K562 treated with DMSO at 1 percent for 24 hours (cell line): ENCODE data around the gene SH2D2A. TPM values are rescaled to one million over a fixed set of nuclear protein-coding genes. Genes with fewer than 3 reads are reported as not detected.

ENCODE experiments used
- total RNA-seq: library from RNA; unstranded; fragments of 300-600 nt; gene quantifications from 2 replicates; pipeline ENCODE4 v1.2.3, GENCODE V29; 2022; ENCODE audit warnings: low read depth; ENCODE audit not compliant: insufficient read depth

Gene SH2D2A
- 13.8 and 17.6 TPM in 2 replicates for total RNA-seq

DNA sequence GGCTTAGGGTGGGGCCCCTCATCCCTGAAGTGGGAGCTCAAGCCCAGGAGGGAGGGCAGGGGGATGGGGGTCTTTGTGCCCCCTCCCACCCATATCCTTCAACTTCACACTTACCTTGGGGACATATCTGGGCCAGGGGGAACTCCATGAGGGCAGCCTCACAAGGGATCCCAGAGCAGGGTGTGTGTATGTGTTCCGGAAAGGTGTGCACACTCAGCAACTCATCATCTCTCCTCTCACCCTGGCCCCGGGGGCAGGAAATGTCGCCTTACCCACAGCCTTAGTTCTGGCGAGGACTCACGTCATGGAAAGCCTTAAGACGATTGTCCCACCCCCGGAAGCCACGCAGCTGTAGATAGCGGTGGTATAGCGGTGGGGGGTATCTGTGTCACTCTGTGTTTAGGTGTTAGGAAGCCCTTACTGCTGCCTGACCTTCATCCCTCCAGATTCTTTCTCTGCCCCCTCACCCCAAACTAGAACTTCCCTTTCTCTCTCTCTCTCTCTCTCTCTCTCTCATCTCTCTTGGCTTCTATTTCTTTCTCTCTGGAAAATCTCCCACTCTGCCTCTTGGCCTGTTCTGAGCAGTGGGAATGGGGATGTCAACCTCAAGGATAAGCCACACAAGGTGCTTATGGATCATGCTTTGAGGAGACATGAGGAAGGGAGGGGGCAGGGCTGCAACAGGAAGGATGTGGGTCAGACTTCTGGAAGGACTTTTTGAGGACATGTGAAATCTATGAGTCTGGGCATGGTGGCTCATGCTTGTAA lies at the start of gene SH2D2A:
Gene SH2D2A, minus strand, starts transcription at position 288 of the 768 bp plus-strand sequence. Its CDS starts 140 bp downstream, at position 148.

GRCh38 chr1:156860628-156861423 lies 44.2 kb upstream of the SH2D2A start, which contains the start of gene NTRK1:
Gene NTRK1 (plus strand): TSS chr1:156860865. CDS start chr1:156860935, 70 bp downstream.

GRCh38 chr1:156858959-156859522 lies 42.4 kb upstream of the SH2D2A start, which contains the start of gene INSRR:
Gene INSRR (minus strand): TSS chr1:156859117. CDS start chr1:156858621, 496 bp downstream.

DNA sequence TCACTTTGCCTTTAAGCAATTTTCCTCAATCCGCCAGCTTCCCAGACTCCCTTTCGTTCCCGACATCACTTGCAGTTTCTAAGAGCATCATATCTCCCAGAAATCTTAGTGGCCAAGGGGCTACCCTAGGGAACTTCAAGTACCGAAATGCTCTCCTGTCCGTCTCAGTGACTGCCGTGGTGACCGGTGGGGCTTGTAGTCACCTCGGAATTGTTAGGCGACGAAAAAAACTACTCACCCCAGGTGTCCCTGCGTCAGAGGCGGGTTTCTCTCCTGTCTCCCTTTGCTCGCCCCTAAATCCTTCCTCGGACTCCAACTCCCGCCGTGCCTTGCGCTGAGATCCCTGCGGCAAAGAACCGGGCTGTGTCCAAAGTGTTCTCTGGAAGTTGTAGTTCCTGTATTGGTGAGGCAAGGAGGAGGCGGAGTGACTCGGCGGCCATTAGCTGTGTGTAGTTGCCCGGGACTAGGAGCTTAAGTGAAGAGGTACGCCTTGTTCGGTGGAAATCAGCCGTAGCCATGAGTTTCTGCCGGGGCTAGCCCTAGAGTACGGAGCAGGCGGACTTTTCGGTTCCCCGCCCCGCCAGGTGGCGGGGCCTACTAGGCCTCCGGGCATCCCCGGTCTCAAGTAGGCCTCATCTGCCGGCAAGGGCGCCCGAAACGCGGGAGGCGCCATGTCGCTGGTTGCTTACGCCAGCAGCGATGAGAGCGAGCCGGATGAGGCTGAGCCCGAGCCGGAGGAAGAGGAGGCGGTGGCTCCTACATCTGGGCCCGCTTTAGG lies 49.4 kb downstream of the SH2D2A start, which contains the start of gene PRCC:
Gene PRCC, plus strand, starts transcription at position 435 of the 778 bp plus-strand sequence. Its CDS starts 237 bp downstream, at position 672.

Other genes with a start within 250 kb of the SH2D2A start
- 25.8 and 26.3 TPM in 2 replicates for gene IQGAP3, start 244.3 kb downstream of the SH2D2A start, total RNA-seq
- not detected in 2 replicates for gene TTC24, start 237.1 kb downstream of the SH2D2A start, total RNA-seq
- gene NAXE, start 225.1 kb downstream of the SH2D2A start, total RNA-seq, result 150 and 152 TPM in 2 replicates
- 14.5 and 15.0 TPM in 2 replicates for gene GPATCH4, start 215.4 kb downstream of the SH2D2A start, total RNA-seq
- 5.1 and 5.2 TPM in 2 replicates for gene HAPLN2, start 197.4 kb downstream of the SH2D2A start, total RNA-seq
- gene BCAN, start 174.7 kb downstream of the SH2D2A start, total RNA-seq, result 0.31 and 0.39 TPM in 2 replicates
- gene NES, start 139.4 kb downstream of the SH2D2A start, total RNA-seq, result 6.8 and 7.7 TPM in 2 replicates
- gene CRABP2, start 111.3 kb downstream of the SH2D2A start, total RNA-seq, result 2.5 and 4.2 TPM in 2 replicates
- gene METTL25B, start 88.4 kb downstream of the SH2D2A start, total RNA-seq, result 72.0 and 76.3 TPM in 2 replicates
- gene ISG20L2, start 88.1 kb downstream of the SH2D2A start, total RNA-seq, result 35.3 and 37.3 TPM in 2 replicates
- gene MRPL24, start 75.8 kb downstream of the SH2D2A start, total RNA-seq, result 21.1 and 32.9 TPM in 2 replicates
- 155 and 157 TPM in 2 replicates for gene HDGF, start 65.2 kb downstream of the SH2D2A start, total RNA-seq
- 92.3 and 97.2 TPM in 2 replicates for gene PRCC, start 49.3 kb downstream of the SH2D2A start, total RNA-seq
- gene INSRR, start 42.3 kb upstream of the SH2D2A start, total RNA-seq, result 0.45 and 0.51 TPM in 2 replicates
- 18.2 and 25.6 TPM in 2 replicates for gene NTRK1, start 44.0 kb upstream of the SH2D2A start, total RNA-seq
- 4.9 and 5.1 TPM in 2 replicates for gene PEAR1, start 76.9 kb upstream of the SH2D2A start, total RNA-seq
- 0.32 and 0.36 TPM in 2 replicates for gene LRRC71, start 103.8 kb upstream of the SH2D2A start, total RNA-seq
- 19.1 and 19.2 TPM in 2 replicates for gene ARHGEF11, start 228.9 kb upstream of the SH2D2A start, total RNA-seq